K562 (cell line): ENCODE measurements around the gene MAGI1. TPM values are rescaled to one million over a fixed set of nuclear protein-coding genes. Genes with fewer than 3 reads are reported as not detected.

ENCODE experiments used
- ATAC-seq: fragments of 200-7000 bp; cut with Tn5 transposase; 3 replicates; pipeline ENCODE4 v1.9.1; 2020; ENCODE audit warnings: moderate library complexity
- BruUV-seq: library from RNA; stranded (reverse); fragments of 400-500 nt; replicated peaks from 2 replicates; lab custom pipeline; 2021; lab: Mats Ljungman, UMichigan
- CTCF ChIA-PET: fragments of 300-600 bp; formaldehyde crosslinking; extraction: SDS; loops from one replicate; lab custom pipeline; 2021; ENCODE audit warnings: low intra/inter-chr PET ratio; lab: Yijun Ruan, JAX
- POLR2A ChIA-PET: fragments of 300-600, 350-650 bp; sonication (Branson Sonifier 250); formaldehyde crosslinking; extraction: SDS; loops from one replicate; lab custom pipeline; 2021; ENCODE audit warnings: antibody characterized with exemption, inconsistent platforms; lab: Yijun Ruan, JAX
- DNase-seq, 4 experiments: peaks; one replicate each; pipeline versions ENCODE4 v3.0.0 to v3.0.0-alpha.2; 2011 to 2018; ENCODE audit warnings: low spot score in 3 of 4, mixed read lengths in 3 of 4; ENCODE audit errors: extremely low read depth in 1 of 4
- FAIRE-seq: peaks from 2 replicates; lab custom pipeline; 2011; peaks lifted over from hg19 to GRCh38; lab: Jason Lieb, UNC
- H2AFZ ChIP-seq: 2 replicates; pipeline ENCODE4 v1.6.0; 2011; ENCODE audit warnings: low read depth, low read length, control low read depth, inconsistent platforms
- H3K27ac ChIP-seq: fragments of 200-600 bp; 3 replicates; pipeline ENCODE4 v1.8.0; 2011; ENCODE audit warnings: low read depth, mild to moderate bottlenecking, control low read depth, inconsistent platforms, low read length, moderate library complexity, mixed read lengths; ENCODE audit errors: extremely low read depth
- H3K27me3 ChIP-seq, 2 experiments: fragments of 300-600 bp in 1 of 2; 2 replicates in 1 of 2; 3 replicates in 1 of 2; pipeline versions ENCODE4 v1.6.0 to v1.8.0; 2011; ENCODE audit warnings: inconsistent platforms in 2 of 2, low read length in 2 of 2, mild to moderate bottlenecking in 1 of 2, mixed read lengths in 1 of 2, moderate library complexity in 1 of 2; ENCODE audit not compliant: control insufficient read depth in 2 of 2, insufficient read depth in 2 of 2
- H3K36me3 ChIP-seq: fragments of 300-600 bp; 3 replicates; pipeline ENCODE4 v1.8.0; 2011; ENCODE audit warnings: mild to moderate bottlenecking, low read length, inconsistent platforms; ENCODE audit not compliant: control insufficient read depth, insufficient read depth
- H3K4me1 ChIP-seq, 2 experiments: fragments of 200-600 bp in 1 of 2; replicated peaks in 1 of 2; 2 replicates in 1 of 2; 3 replicates in 1 of 2; pipeline versions ENCODE4 v1.5.1 to v1.8.0; 2011; ENCODE audit warnings: inconsistent platforms in 2 of 2, low read length in 2 of 2, mild to moderate bottlenecking in 1 of 2, mixed read lengths in 1 of 2, moderate library complexity in 1 of 2; ENCODE audit not compliant: control insufficient read depth in 2 of 2, insufficient read depth in 2 of 2
- H3K4me2 ChIP-seq: 2 replicates; pipeline ENCODE4 v1.6.1; 2011; ENCODE audit warnings: low read length, control low read depth, inconsistent platforms, mixed read lengths; ENCODE audit not compliant: insufficient read depth
- H3K4me3 ChIP-seq: fragments of 200-600 bp; sonication (generic), shearing (Covaris generic); 2 replicates; pipeline ENCODE4 v1.5.1; 2016; ENCODE audit warnings: control low read depth, inconsistent platforms
- H3K79me2 ChIP-seq: fragments of 200-600 bp; 3 replicates; pipeline ENCODE4 v1.8.0; 2011; ENCODE audit warnings: low read length, inconsistent platforms; ENCODE audit not compliant: control insufficient read depth, insufficient read depth
- H3K9ac ChIP-seq, 2 experiments: 2 replicates each; pipeline versions ENCODE4 v1.6.0 to v1.6.1; 2011; ENCODE audit warnings: low read depth in 2 of 2, low read length in 2 of 2, control low read depth in 1 of 2, inconsistent platforms in 1 of 2, mild to moderate bottlenecking in 1 of 2, mixed read lengths in 1 of 2; ENCODE audit not compliant: insufficient read depth in 1 of 2
- H3K9me1 ChIP-seq: one replicate; pipeline ENCODE4 v1.6.0; 2011; ENCODE audit warnings: inconsistent platforms, mild to moderate bottlenecking, low read length, moderate library complexity; ENCODE audit not compliant: control insufficient read depth, insufficient read depth
- H3K9me3 ChIP-seq: replicated peaks from 2 replicates; pipeline ENCODE4 v1.5.1; 2011; ENCODE audit warnings: low read depth, low read length, inconsistent platforms; ENCODE audit not compliant: control insufficient read depth, insufficient read depth
- H4K20me1 ChIP-seq: replicated peaks from 2 replicates; pipeline ENCODE4 v1.6.1; 2011; ENCODE audit warnings: low read length, inconsistent platforms, mixed read lengths; ENCODE audit not compliant: control insufficient read depth, insufficient read depth
- ATF6 ChIP-seq: sonication (generic); formaldehyde crosslinking; IDR thresholded peaks from 2 replicates; pipeline ENCODE4 v1.4.0; 2020; ENCODE audit warnings: mild to moderate bottlenecking, missing genetic modification reagents
- CBFB ChIP-seq: sonication (generic); formaldehyde crosslinking; IDR thresholded peaks from 2 replicates; pipeline ENCODE4 v1.4.0; 2020; ENCODE audit warnings: mild to moderate bottlenecking, missing genetic modification reagents
- CREB1 ChIP-seq, 2 experiments: sonication (generic) in 1 of 2; formaldehyde crosslinking in 1 of 2; IDR thresholded peaks; 2 replicates each; pipeline versions ENCODE4 v1.6.1 to v1.8.0; 2012 to 2022; ENCODE audit warnings: inconsistent platforms in 1 of 2, mild to moderate bottlenecking in 1 of 2, missing genetic modification reagents in 1 of 2, moderate library complexity in 1 of 2
- FIP1L1 ChIP-seq: fragments of 200-400 bp; formaldehyde crosslinking; IDR thresholded peaks from 2 replicates; pipeline ENCODE4 v1.6.1; 2018; ENCODE audit warnings: mild to moderate bottlenecking, low read depth, low read length; ENCODE audit not compliant: poor library complexity, severe bottlenecking
- LCOR ChIP-seq: sonication (generic); formaldehyde crosslinking; IDR thresholded peaks from 2 replicates; pipeline ENCODE4 v1.8.0; 2022; ENCODE audit warnings: mild to moderate bottlenecking, missing genetic modification reagents
- MCM7 ChIP-seq, 2 experiments: fragments of 450-650 bp; IDR thresholded peaks; 2 replicates each; pipeline ENCODE4 v1.6.1; 2016 to 2018
- NFIC ChIP-seq: fragments of 450-650 bp; IDR thresholded peaks from 2 replicates; pipeline ENCODE4 v1.6.1; 2017; ENCODE audit warnings: mild to moderate bottlenecking, inconsistent platforms
- WGBS: fragments of 100-300 bp; shearing (Covaris generic); methylation state at CpG from one replicate; pipeline ENCODE4 v1.1.6; 2016; ENCODE audit warnings: low coverage, mixed read lengths; ENCODE audit not compliant: insufficient coverage; ENCODE audit errors: missing lambda C conversion rate; 5-methylcytosine and 5-hydroxymethylcytosine counted together
- in situ Hi-C: fragments of 300-500 bp; cut with MboI; formaldehyde crosslinking; loops from 4 replicates; pipeline ENCODE4 v1.15.0; 2018; ENCODE audit warnings: inconsistent platforms, mixed read lengths
- intact Hi-C: fragments of 100-400 bp; cut with micrococcal nuclease; formaldehyde crosslinking; loops from 2 replicates; pipeline ENCODE4 v1.14.2; 2022
- polyA plus RNA-seq, 8 experiments: library from polyadenylated mRNA; depleted of rRNA in 4 of 8; stranded (reverse) in 5 of 8; unstranded in 3 of 8; fragments of >200 nt; fragmentation: Nextera tagmentation in 2 of 8; fragmentation: Illumina TruSeq in 1 of 8; extraction: Ambion mirVana in 2 of 8; extraction: Trizol in 1 of 8; gene quantifications; 2 replicates each; pipeline versions ENCODE4 v1.2.1 to v1.2.3, GENCODE V29; 2011 to 2014; ENCODE audit warnings: inconsistent platforms in 1 of 8, missing spikeins in 1 of 8
- total RNA-seq, 7 experiments: library from RNA; depleted of rRNA in 6 of 7; stranded (reverse); fragments of >200 nt in 6 of 7; fragmentation: Illumina TruSeq in 2 of 7; extraction: Trizol in 2 of 7; gene quantifications; 2 replicates each; pipeline versions ENCODE4 v1.2.1 to v1.2.3, GENCODE V29; 2011 to 2021; ENCODE audit warnings: low replicate concordance in 1 of 7

MAGI1 gene
- total and polyA plus RNA-seq, 9 of the 15 experiments (the other 6 are each of a cell fraction or from before 2014, with no cell fraction given), result 7.8 to 59.4 (median 43.2) TPM

GRCh38 chr3:65351753-65352152 lies 687.0 kb downstream of the MAGI1 start:
- ChIA-PET POLR2A (interaction anchor here (0.6 to 1.1 kb wide), 2 partner anchors 9 to 16 kb away, joined by 4 to 6 read pairs; no protein-coding TSS in a partner anchor), CTCF (no interaction called here)
- Histone ChIP-seq H3K36me3 (peaks cover 7% of the 10 kb centered on the region; the same call in 1 of the 3 replicates), H3K4me2 (no peak overlapping the region), H3K9me1 (no peaks in the 10 kb centered on the region), H3K4me3 (no peak overlapping the region), H3K4me1 (no peaks in the 10 kb centered on the region; a peak in 2 of 5 replicates), H2AFZ (no peak overlapping the region), H3K27me3 (no peaks in the 10 kb centered on the region), H3K9ac (no peak overlapping the region), H4K20me1 (no peaks in the 10 kb centered on the region), H3K9me3 (no peaks in the 10 kb centered on the region), H3K27ac (no peak overlapping the region)
- no peak for DNase-seq
- BruUV-seq, result no TSS peak
- ATAC-seq, result no peak
- 32% methylated on average over 4 of the region's 4 CpGs for WGBS
- in situ Hi-C loops (no loop called here), intact Hi-C loops (no loop called here)
- FAIRE-seq, result no peak
- TF ChIP-seq CBFB (no peak), MCM7 (IDR thresholded peaks at IDR 0.05) (no peak), NFIC (no peak), CREB1 (IDR thresholded peaks at IDR 0.05) (no peak), CREB1 (CRISPR knock-in tag; IDR thresholded peaks at IDR 0.05) (no peak), FIP1L1 (no peak), ATF6 (CRISPR knock-in tag) (no peak), LCOR (CRISPR knock-in tag) (no peak)
- TF ChIP-seq, all 486 proteins: peak for 0
- no peaks in the 10 kb centered on the region for H3K79me2 ChIP-seq
